ENCODE measurements around the gene NACC2. TPM values are rescaled to one million over a fixed set of nuclear protein-coding genes. Genes with fewer than 3 reads are reported as not detected.
A peak's percentile ranks its signal among the peaks of the same experiment; 100 is the strongest.

The NACC2 gene
- total RNA-seq, 1 experiment from 2014 or later, result 22.0 TPM

- intact Hi-C loops (cut with micrococcal nuclease; ENCODE audit: unreplicated experiment), result no loop called here
- ChIA-PET POLR2A (no interaction called here), CTCF (interaction anchor here (1.1 kb wide), 1 partner anchor 139 kb away, joined by 3 read pairs; no protein-coding TSS in a partner anchor)
- no peaks in the 10 kb centered on the region for H3K36me3 Mint-ChIP-seq (ENCODE audit: insufficient read depth, unreplicated experiment)
- H3K4me1 Mint-ChIP-seq (ENCODE audit: low read depth, unreplicated experiment), result no peaks in the 10 kb centered on the region
- Histone ChIP-seq H3K27me3 (replicated peaks; ENCODE audit: control insufficient read depth, insufficient read depth, low read length) (no peaks in the 10 kb centered on the region), H3K4me1 (peaks cover 8% of the 10 kb centered on the region), H3K36me3 (ENCODE audit: control insufficient read depth, insufficient read depth, low read length) (no peaks in the 10 kb centered on the region), H3K9me3 (no peaks in the 10 kb centered on the region), H3K4me3 (ENCODE audit: low read depth, low read length) (no peak overlapping the region)
- DNase-seq, result peak; percentile 61 to 69
- peak; percentile 31 to 36 for TF ChIP-seq CTCF (IDR thresholded peaks at IDR 0.05; ENCODE audit: insufficient read depth in 1 of 2, low read depth in 1 of 2, low read length in 1 of 2, severe bottlenecking in 1 of 2, unreplicated experiment in 1 of 2)
- H3K4me3 Mint-ChIP-seq (ENCODE audit: unreplicated experiment), result no peak overlapping the region
- no TSS peak for BruUV-seq (replicated peaks)
- no peaks in the 10 kb centered on the region for H3K9me3 Mint-ChIP-seq (ENCODE audit: unreplicated experiment)
- H3K27ac Mint-ChIP-seq (ENCODE audit: unreplicated experiment), result no peak overlapping the region
- H3K27me3 Mint-ChIP-seq (ENCODE audit: insufficient read depth, unreplicated experiment), result no peaks in the 10 kb centered on the region
Observed at GRCh38 chr9:136138566-136138965, 43.5 kb upstream of the NACC2 start.

GRCh38 chr9:136137321-136138265 lies 42.5 kb upstream of the NACC2 start:
- BruUV-seq (replicated peaks), result no TSS peak
- Mint-ChIP-seq H3K36me3 (ENCODE audit: insufficient read depth, unreplicated experiment) (no peaks in the 10 kb centered on the region), H3K4me1 (ENCODE audit: low read depth, unreplicated experiment) (no peaks in the 10 kb centered on the region), H3K27me3 (ENCODE audit: insufficient read depth, unreplicated experiment) (no peaks in the 10 kb centered on the region), H3K27ac (ENCODE audit: unreplicated experiment) (no peak overlapping the region), H3K9me3 (ENCODE audit: unreplicated experiment) (no peaks in the 10 kb centered on the region), H3K4me3 (ENCODE audit: unreplicated experiment) (no peak overlapping the region)
- POLR2A ChIA-PET, result no interaction called here
- intact Hi-C loops (cut with micrococcal nuclease; ENCODE audit: unreplicated experiment), result no loop called here
- Histone ChIP-seq H3K4me1 (peaks cover 9% of the 10 kb centered on the region), H3K36me3 (ENCODE audit: control insufficient read depth, insufficient read depth, low read length) (no peaks in the 10 kb centered on the region), H3K9me3 (no peaks in the 10 kb centered on the region), H3K27me3 (replicated peaks; ENCODE audit: control insufficient read depth, insufficient read depth, low read length) (no peaks in the 10 kb centered on the region), H3K4me3 (ENCODE audit: low read depth, low read length) (no peak overlapping the region)
- no peak for DNase-seq
- CTCF ChIA-PET, result interaction anchor here (0.8 to 1.1 kb wide), 2 partner anchors 140 to 350 kb away, joined by 3 to 5 read pairs; no protein-coding TSS in a partner anchor
- no peak for TF ChIP-seq CTCF (IDR thresholded peaks at IDR 0.05; ENCODE audit: insufficient read depth in 1 of 2, low read depth in 1 of 2, low read length in 1 of 2, severe bottlenecking in 1 of 2, unreplicated experiment in 1 of 2)

GRCh38 chr9:136136127-136136925 lies 41.2 kb upstream of the NACC2 start:
- no peaks in the 10 kb centered on the region for H3K36me3 Mint-ChIP-seq (ENCODE audit: insufficient read depth, unreplicated experiment)
- H3K9me3 ChIP-seq, result no peaks in the 10 kb centered on the region
- H3K27ac Mint-ChIP-seq (ENCODE audit: unreplicated experiment), result no peak overlapping the region
- no peaks in the 10 kb centered on the region for H3K27me3 Mint-ChIP-seq (ENCODE audit: insufficient read depth, unreplicated experiment)
- H3K4me3 Mint-ChIP-seq (ENCODE audit: unreplicated experiment), result no peak overlapping the region
- BruUV-seq (replicated peaks), result no TSS peak
- no peaks in the 10 kb centered on the region for H3K27me3 ChIP-seq (replicated peaks; ENCODE audit: control insufficient read depth, insufficient read depth, low read length)
- no peaks in the 10 kb centered on the region for H3K4me1 Mint-ChIP-seq (ENCODE audit: low read depth, unreplicated experiment)
- no peaks in the 10 kb centered on the region for H3K9me3 Mint-ChIP-seq (ENCODE audit: unreplicated experiment)
- POLR2A ChIA-PET, result no interaction called here
- CTCF ChIA-PET, result no interaction called here
- intact Hi-C loops (cut with micrococcal nuclease; ENCODE audit: unreplicated experiment), result no loop called here
- no peak for TF ChIP-seq CTCF (IDR thresholded peaks at IDR 0.05; ENCODE audit: insufficient read depth in 1 of 2, low read depth in 1 of 2, low read length in 1 of 2, severe bottlenecking in 1 of 2, unreplicated experiment in 1 of 2)
- peaks cover 22% of the 10 kb centered on the region for H3K4me1 ChIP-seq
- DNase-seq, result no peak
- no peak overlapping the region for H3K4me3 ChIP-seq (ENCODE audit: low read depth, low read length)
- no peaks in the 10 kb centered on the region for H3K36me3 ChIP-seq (ENCODE audit: control insufficient read depth, insufficient read depth, low read length)

Measured in Caco-2 (cell line).